AG08395 (cell line): ENCODE results near the gene IFI27.

Experiments used
- DNase-seq: peaks from one replicate; pipeline ENCODE4 v3.0.0; 2012; ENCODE audit warnings: mixed read lengths, low spot score

Gene IFI27

DNA sequence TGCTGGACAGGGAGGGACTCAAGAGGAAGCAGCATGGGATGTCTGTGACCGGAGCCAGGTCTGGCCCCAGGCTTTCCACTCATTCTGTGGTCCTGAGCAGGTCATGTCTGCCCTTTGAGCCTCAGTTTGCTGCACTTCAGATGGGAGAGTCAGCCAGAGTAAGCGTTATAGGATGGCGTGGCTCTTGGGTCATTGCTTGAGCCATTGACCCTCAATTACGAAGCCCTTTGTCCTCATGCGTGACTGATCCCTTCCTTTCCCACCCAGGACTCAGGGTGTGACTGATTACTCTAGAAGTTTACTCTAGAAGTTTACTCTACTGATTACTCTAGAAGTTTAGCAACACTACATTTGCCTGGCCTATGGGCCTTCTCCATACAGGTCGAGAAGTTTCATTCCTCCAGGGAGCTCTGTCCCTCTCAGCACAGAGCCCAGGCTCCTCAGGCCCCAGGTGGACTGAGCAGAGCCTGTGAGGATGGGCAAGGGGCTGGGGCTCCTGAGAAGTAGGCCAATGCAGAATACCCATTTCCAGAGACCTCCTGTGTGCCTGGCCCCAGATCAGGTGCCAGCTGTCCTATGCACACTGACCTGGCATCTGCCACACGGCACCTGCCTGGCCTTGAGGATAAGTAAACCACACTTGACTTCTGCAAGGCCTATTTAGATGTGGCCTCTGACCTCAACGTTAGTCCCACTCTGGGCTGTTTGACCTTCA is 7.6 kb upstream of the IFI27 start:
- no peak for DNase-seq

DNA sequence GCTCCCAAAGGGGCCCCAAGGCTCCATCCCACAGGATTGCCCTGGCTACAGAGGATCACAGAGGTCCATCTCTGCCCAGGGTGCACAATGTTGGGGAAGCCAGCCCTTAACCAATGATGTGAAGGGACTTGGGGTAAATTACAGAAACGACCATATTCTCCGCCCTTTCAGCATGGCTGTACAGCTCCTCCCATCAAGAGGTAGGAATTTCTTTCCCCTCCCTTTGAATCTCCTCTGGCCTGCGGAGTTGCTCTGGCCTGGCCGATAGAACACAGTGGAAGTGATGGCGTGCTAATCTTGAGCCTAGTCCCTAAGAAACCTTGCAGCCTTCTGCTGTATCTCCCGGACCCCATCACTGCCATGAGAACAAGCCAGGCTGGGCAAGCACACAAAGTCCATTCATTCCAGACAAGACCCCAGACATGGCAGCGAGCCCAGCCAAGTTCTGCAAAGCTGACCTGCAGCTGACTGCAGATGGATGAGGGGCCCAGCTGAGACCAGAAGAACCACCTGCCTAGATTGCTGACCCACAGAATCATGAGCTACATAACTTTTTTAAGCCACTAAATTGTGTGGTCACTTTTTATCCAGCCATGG is 6.9 kb upstream of the IFI27 start:
- DNase-seq, result no peak

DNA sequence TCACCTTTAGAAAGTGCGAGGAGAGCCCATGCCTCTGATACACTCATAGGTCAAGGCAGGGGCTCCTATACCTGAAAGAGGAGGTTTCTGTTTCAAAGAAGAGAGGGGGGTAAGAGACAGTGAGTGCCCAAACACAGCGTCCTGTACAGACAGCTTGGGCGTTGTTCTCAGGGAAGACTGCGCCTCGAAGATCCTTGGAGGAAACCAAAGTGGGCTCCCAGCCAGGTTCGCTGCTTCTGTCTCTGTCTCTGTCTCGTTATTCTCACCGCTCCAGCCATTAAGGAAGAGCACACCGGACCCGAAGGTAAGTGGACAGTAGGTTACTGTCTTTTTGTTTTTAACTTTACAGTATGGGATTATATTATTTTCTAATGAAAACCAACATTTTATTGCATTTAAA is 5.8 kb upstream of the IFI27 start:
- no peak for DNase-seq

DNA sequence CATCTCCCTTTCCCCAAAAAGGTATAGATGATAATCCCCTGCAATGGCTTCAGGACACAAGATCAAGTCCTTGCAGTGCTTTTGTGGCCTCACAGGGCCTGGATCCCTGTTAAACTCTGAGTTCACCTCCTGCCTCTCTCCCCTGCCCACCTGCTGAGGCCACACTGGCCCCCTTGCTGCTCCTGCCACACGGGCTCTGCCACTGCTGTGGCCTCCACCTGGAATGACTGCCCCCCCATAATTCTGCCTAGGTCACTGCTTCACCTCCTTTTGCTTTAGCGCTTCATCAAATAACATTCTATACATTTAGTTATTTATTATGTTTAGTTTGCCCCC is 653 bp upstream of the IFI27 start:
- DNase-seq, result no peak

DNA sequence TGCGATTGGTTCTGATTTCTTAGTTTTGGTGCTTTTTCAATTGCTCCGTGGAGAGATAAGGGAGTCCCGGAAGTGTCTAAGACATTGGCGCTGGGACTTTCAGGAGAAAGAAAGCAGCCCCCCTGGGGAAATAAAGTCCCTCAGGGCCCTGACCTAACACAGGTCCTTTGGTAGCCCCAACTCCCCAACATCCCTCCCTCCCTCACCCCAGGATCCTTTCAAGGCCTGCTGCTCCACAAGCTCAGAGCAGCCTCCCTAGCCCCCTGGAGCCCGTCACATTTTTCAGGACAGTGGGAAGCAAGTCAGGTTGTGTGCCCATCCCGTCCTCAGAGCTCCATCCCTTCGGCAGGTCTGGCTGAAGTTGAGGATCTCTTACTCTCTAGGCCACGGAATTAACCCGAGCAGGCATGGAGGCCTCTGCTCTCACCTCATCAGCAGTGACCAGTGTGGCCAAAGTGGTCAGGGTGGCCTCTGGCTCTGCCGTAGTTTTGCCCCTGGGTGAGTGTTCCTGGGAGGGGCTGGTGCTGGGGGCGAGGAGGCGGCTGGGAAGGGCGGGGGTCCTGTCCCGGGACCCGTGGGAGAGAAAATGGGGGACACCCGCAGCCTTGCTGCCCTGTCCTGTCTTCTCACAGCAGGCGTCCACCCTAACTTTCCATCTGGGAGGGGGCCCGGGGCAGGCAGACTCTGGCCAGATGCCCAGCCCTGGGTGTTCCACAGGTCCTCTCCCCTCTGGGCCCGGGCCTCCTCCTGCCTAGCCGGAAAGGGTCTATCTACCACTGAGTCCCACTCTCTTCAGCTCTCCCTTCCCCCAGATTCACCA is 950 bp downstream of the IFI27 start:
- DNase-seq, result no peak

DNA sequence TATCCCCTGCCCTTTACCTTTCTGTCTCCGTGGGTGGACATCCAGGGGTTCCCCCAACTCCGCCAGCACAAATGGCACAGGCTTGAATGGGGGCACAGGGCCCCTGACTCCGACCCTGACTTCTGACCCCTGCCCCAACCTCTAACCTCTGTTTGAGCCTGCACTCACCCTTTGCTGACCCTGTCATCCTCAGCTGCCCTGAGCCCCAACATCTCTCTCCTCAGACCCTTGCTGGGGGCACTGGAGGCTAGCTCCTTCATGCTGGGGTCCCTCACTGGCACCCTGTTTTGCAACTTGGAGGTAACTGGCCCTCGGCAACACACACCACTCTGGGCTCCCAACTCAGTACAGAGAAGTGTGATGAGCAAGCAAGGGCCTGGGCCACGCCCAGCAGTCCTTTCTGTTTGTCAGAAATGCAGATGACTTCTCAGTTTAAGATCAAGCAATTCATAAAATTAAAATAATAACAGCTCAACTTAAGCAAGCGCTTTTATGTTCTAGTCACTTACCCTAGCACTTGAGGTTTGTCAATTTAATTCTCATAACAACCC is 2.1 kb downstream of the IFI27 start:
- no peak for DNase-seq

DNA sequence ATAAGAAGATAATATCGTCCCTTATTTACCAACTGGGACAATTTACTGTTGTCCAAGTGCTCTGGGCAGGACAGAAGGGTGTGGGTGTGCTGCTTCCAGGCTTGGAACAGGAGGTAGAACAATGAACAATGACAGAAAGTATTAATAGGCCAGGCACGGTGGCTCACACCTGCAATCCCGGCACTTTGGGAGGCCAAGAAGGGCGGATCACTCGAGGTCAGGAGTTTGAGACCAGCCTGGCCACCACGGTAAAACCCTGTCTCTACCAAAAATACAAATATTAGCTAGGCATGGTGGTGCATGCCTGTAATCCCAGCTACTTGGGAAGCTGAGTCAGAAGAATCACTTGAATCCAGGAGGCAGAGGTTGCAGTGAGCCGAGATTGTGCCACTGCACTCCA is 2.5 kb downstream of the IFI27 start:
- DNase-seq, result no peak

DNA sequence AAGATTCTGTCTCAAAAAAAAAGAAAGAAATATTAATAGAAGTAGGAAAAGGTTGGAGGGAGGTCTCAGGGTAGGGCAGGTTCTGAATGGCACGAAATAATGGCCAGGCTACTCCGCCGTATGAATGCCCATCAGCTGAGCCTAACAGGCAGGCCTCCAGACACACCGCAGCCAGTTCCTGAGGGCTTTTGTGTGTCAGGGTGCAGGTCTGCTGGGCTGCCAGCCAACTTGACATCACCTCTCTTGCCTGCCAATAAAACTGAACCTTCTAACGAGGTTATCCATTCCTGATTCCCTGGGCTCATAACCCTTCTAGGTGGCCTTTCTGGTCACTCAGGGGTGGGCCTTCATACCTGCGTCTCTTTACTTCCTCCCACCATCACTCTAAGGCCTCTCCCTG is 3.0 kb downstream of the IFI27 start:
- DNase-seq, result no peak

DNA sequence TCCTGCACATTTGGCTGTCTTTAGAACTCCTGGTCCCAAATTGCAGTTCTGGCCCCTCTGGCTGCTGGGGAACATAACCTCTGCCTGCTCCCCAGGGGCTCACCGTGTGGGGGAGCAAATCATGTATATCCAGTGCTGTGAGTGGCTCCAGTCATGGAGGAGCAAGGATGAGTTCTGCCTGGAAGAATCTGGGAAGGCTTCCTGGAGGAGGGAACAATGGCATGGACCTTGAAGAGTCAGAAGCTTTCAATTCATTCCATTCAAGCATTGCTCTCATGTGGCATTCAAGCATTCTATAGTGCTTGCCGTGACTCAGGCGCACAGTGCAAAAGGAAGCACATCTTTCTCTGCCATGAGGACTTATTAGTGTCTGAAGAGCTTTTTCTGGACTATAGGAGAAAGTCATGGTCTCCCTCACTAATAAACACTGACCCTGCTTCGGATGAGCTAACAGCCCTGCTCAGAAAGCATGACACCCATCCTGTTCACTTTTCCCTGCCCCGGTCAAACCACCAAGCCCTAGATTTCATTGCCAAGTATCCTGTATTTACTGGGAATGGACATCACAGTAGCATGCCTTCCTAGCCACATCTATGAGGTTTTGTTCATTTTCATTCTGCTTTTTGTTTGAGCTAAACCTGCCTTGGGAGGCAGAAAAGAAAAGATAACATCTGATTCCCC is 3.5 kb downstream of the IFI27 start:
- DNase-seq, result no peak

DNA sequence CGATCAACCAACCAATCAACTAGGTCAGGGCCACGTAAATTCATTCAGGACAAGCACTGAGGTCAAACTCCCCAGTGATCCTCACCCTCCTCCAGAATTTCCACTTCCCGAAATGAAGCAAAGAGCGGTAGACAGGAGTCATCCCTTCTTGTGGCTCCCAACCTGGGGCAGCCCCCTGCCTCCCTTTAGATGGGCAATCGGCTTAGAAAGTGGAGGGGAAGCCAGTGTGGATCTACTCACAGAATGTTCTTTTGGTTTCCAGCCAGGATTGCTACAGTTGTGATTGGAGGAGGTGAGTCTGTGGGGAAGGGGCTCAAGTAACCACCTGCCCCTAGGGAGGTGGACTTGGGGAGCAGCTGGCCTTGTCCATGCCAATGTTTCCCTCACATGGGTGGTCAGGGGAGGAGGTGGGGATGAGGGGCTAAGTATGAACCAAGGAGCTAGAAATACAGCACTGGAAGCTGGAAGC is 4.1 kb downstream of the IFI27 start:
- DNase-seq, result no peak

DNA sequence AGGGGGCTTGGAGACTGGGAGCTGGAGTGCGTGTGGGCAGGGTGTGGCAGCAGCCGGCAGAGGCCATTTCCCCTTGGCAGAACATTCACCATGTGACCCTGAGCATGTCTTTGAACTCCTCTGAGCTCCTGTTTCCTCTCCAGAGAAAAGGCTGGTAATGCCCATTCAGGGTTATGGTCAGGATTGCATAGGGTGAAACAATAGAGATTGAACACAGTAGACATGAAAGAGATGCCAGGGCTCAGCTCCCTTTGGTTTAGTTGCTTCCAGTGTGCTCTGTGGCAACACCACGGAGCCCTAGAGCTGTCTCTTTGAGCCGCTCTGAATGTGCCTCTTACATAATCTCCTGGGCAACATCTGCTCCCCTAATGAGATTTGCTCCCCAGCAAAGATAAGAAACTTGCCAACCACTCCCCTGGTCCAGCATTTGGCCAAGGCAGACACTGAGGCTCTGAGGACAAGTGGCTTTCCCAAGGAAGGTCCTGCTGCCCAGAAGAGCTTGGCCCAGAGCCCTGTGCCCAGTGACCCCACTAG is 4.6 kb downstream of the IFI27 start:
- DNase-seq, result no peak

DNA sequence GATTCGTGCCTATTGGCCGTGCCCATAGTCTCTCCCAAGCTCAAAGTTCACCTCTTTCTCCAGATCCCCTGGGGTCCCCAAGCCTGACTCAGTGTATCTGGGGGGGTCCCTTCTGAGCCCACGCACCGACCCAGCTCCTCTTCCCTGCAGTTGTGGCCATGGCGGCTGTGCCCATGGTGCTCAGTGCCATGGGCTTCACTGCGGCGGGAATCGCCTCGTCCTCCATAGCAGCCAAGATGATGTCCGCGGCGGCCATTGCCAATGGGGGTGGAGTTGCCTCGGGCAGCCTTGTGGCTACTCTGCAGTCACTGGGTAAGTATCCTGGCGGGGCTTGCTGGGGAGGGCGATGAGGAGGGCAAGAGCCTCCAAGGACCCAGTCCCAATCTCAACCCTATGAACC is 5.1 kb downstream of the IFI27 start:
- DNase-seq, result no peak

DNA sequence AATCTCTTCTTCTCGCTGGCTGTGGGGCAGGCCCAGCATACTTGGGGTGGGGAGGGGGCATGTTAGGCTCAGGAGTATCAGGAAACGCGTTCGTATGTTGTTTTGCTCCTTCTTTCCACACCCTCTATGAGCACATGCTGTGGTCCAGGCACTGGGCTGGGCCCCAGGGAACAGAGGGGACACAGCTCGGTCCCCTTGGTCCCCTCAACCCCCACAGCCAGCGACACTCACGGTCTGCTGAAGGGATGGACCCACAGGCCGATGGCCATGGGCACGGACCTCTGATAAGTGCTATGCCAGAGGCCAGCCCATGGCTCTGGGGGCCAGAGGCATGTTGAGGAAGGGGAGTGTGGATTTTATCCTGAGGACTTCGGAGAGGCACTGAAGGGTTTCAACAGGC is 6.2 kb downstream of the IFI27 start:
- DNase-seq, result no peak

DNA sequence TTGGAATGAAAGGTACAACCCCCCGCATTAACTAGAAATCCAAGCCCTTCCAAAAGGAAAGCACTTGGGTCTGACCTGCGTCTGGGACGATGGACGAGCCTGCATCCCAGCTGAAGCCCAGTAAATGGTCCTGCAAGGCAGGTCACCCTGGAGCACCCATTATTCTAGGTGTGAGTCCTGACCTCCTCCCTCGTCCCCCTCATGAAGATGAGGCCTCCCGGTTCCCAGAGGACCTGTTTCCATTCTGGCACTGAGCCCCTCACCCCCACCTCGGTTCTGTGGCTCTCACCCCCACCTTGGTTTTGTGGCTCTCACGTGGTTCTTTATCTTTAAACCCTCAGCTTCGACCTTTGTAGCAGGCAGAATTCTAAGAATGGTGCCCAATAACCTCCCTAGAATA is 7.3 kb downstream of the IFI27 start:
- DNase-seq, result no peak

DNA sequence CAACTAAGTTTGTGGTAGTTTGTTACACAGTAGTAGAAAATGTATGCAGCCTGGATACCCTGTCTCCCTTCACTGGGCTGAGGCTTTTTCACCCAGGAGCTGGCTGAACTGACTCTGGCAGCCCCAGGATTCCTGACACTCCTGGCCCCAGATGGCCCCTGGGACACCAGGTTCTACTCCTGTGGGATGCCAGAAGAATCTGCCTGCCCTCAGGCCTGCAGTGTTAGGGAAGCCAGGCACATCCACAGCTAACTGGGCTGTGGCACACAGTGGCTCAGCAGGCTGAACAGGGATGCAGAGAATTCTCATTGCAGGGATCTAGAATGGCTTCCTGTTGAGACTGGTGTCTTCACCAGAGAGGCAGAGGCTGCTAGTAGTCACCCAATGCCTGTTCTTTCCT is 8.5 kb downstream of the IFI27 start:
- no peak for DNase-seq

DNA sequence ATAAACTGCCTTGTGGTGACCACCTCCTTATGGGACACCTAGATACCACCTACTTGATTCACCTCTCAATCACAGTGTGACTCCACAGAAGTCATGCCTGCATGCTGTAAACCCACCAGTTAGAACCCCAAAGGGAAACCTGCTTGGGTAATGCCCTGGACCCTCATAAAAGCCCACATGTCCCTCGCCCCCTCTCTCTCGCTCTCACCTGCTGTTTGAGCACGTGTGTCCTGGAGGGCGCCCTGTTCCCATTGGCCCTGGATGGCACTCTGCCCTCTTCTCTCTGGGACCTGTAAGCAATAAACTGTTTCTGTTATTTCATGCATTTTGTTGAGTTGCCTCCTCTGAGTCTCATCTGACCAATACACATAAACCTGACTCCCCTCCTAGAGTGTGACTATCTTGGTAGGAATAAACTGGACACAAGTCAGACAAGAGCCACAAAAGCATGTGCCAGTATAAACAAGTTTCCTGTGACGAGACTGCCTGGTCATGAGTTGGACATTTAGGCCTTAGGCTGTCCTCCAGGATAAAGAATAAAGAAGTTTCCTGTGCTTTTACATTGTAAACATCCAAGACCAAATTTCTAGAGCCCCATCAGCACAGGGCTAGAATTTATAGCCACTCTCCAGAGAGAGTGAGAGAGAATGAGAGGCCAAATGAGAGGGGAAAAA is 10.3 kb downstream of the IFI27 start:
- peak; percentile 40 for DNase-seq

DNA sequence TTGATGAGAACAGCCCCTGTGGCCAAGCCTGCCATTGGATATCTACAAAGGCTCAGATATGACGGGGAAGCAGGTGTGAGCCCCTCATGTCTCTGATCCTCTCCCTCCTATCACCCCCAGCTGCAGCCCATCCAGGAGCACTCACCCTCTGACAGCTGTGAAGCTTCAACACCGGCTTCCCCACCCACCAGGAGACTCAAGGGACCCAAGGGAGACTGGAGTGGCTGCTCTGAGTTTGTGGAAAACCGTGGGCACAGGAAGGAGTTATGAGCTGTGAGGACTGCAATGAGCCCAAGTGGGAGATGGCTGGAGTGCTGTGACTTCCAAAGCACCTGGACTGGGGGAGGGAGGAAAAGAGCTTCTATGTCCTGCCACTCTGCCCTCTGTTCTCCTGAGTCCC is 10.9 kb downstream of the IFI27 start:
- no peak for DNase-seq

DNA sequence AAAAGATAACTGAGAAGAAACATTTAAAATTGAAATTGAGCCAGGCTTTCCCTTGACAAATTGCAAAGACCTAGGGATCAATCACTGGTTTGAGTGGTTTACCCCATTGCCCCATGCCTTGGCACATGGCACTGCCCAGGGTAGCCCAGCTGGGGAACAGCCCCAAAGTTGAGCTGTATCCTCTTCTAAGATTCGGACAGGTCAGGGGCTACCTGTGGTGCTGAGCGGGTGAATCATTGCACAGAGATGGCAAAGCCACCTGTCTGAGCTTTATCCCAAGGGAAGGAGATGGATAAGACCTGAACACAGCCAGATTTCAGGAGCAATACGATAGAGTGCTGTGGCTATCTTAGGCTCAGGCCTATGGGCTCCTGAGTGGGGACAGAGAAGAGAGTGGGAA is 11.9 kb downstream of the IFI27 start:
- no peak for DNase-seq

DNA sequence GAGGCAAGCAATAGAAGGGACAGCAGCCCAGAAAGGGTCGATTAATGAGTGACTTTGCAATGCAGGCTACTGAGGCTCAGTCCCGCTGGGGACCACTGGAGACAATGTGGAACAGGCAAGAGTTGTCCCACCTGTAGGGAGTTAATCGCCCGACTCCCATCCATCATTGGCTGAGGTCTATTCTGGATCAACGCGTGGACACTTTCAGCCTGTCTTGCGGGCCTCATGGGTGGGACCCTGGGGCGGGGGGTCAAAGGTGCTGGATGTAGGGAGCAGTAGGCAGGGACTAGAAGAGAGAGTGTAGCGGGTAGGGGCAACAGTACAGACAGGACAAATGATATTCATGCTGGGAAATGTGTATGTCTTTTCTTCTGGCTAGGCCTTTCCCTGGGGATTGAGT is 12.8 kb downstream of the IFI27 start:
- no peak for DNase-seq

DNA sequence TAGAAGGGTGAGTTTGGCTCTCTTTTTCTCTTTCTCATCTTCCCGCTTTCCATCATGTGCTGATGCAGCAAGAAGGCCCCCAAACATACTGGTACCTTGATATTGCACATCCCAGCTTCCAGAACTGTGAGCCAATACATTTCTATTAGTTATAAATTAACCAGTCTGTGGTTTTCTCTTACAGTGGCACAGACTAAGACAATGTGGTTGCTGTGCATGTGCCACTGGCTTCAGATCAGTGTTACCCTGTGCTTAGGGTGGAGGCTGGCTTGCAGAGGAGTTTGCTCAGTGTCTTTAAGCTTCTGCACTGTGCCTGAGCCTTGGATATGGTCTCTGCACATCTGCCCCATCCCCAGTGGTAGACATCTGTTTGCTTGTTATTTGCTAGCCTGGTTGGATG is 13.3 kb downstream of the IFI27 start:
- DNase-seq, result no peak

DNA sequence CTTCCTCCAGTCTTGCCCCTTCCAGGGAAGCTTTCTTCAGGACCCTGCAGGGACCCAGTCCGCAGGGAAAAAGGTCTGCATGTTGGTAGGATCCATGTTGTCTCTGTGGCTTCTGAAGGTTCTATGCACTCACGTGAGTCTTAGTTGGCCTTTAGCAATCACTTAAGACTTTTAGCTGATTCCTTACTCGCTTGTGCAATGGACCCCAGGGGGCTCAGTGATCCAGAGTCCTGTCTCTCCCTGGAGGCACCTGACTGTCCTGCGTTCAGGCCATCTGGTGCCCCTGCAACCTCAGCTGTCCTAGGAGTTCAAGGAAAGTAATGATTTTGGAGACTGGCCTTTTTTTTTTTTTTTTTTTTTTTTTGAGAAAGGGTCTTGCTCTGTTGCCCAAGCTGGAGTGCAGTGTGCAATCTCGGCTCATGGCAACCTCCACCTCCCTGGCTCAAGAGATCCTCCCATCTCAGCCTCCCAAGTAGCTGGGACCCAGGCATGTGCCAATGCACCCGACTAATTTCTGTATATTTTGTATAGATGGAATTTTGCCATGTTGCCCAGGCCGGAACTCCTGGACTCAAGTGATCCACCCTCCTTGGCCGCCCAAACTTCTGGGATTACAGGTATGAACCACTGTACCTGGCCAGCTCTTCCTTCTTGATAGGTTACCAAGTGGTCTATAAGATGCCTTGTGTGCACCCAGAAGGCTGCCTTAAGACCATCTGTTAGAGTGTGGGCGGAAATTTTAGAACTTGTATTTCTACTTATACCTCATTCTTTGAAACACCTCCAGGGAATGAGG is 14.2 kb downstream of the IFI27 start:
- no peak for DNase-seq
